ENCODE data around the gene KCNQ2.

Gene KCNQ2

DNA sequence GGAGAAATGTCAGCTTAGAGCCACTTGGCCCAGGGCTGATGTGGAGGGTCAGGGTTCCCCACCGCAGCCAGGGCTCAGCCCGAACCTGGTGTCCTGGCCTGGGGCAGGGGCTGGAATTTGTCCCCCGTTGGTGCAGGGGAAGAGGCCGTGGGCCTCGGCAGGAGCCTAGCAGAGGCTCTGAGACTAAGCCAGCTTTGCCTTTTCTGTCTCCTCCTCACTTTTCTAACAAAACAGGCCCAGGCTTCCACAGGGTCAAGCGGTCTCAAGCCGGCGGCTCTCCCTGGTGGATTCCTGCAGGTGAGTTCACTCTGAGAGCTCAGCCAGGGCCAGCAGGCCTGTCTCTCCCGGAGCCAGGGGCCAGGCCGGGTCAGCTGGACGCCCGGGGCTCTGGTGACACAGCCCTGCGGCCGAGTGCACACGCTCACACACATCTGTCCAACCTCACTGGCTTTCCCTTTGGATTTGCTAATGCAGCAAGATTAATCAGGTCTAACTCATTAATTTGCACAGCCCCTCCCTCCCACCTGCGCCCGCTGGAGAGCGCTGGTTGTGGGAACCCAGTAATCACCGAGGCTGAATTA, 108.4 kb downstream of the KCNQ2 start:
- Mint-ChIP-seq H3K9me3 (no peaks in the 10 kb centered on the region), H3K36me3 (no peaks in the 10 kb centered on the region), H3K27ac (no peak overlapping the region), H3K27me3 (peaks cover 19% of the 10 kb centered on the region), H3K4me1 (peaks cover 9% of the 10 kb centered on the region), H3K4me3 (no peak overlapping the region)
- ATAC-seq (ENCODE audit: low read depth) (no peak), DNase-seq (ENCODE audit: low spot score in 2 of 2) (no peak)

DNA sequence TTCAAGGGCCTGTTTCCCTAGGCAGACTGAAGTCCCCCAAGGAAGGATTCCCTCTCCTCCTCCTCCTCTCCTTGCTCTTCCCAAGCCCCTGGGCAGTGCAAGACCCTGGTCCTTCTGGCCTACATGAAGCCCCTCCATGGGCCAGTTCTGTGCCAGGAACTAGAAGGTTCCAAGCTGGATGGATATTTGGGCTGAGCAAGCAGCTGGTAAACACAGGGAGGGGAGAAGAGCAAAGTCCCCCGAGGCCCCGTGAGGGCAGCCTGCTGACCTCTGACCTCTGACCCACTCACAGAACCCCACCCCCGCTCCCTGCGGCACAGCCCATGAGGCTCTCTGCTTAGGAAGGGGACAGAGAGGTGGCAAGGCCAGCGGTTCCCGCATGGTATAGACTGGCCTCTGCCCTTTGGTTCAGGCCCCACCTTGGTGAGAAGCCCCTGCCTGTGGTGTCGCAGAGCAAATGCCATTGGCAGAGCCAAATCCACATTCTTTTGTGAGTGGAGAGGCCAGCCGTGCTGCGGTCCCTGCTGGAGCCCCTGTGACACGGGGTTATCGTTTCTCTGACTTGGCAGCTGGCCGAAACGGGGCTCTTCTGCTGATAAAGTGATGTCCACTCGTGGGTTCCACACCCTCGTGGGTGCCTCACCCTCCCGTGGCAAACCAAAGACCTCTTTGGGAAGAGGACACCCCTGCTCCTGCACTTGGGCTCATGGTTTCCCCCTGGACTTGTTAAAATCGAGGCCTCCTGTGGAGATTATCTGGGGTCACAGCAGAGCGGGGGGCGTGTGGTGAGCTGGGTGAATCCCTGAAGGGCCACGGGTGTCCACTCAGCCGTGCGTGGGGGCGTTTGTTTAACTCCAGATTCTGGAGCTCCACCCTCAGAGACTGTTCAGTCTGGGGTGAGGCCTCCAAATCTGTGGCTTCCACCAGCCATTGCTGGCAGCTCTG, 109.2 kb downstream of the KCNQ2 start:
- ATAC-seq (ENCODE audit: low read depth) (no peak), DNase-seq (ENCODE audit: low spot score in 2 of 2) (no peak)
- peaks cover 17% of the 10 kb centered on the region for H3K27me3 Mint-ChIP-seq
- H3K4me1 Mint-ChIP-seq = peaks cover 9% of the 10 kb centered on the region
- H3K36me3 Mint-ChIP-seq = no peaks in the 10 kb centered on the region
- no peaks in the 10 kb centered on the region for H3K9me3 Mint-ChIP-seq
- H3K4me3 Mint-ChIP-seq = no peak overlapping the region
- H3K27ac Mint-ChIP-seq = no peak overlapping the region

DNA sequence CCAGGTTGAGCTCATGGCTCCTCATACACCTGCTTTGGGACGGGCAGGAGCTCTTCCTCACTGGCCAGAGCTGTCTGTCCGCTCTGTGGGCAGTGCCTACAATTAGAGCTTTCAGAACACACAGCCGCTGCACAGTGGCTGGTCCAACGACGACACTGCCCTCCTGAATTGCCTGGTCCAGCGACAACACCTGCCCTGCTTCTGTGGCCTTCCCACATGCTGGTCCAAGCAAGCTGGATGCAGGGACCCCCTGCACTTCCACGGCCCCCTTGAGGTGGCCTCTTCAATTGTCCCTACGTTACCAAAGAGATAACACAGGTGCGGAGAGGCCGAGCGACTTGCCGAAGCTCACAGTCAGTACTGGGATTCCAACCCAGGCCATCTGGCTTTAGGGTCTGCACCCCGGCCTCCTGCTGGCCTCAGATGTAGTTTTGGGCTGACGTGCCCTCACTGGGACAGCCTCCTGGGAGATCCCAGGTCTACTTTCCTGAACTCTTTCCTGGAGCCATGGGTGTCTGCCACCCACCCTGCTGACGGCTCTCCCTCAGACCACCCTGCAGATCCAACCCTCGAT, 109.9 kb downstream of the KCNQ2 start:
- peaks cover 17% of the 10 kb centered on the region for H3K27me3 Mint-ChIP-seq
- H3K27ac Mint-ChIP-seq = no peak overlapping the region
- no peak for ATAC-seq (ENCODE audit: low read depth)
- no peak overlapping the region for H3K4me3 Mint-ChIP-seq
- no peaks in the 10 kb centered on the region for H3K36me3 Mint-ChIP-seq
- no peak for DNase-seq (ENCODE audit: low spot score in 2 of 2)
- no peaks in the 10 kb centered on the region for H3K9me3 Mint-ChIP-seq
- H3K4me1 Mint-ChIP-seq = peaks cover 9% of the 10 kb centered on the region

DNA sequence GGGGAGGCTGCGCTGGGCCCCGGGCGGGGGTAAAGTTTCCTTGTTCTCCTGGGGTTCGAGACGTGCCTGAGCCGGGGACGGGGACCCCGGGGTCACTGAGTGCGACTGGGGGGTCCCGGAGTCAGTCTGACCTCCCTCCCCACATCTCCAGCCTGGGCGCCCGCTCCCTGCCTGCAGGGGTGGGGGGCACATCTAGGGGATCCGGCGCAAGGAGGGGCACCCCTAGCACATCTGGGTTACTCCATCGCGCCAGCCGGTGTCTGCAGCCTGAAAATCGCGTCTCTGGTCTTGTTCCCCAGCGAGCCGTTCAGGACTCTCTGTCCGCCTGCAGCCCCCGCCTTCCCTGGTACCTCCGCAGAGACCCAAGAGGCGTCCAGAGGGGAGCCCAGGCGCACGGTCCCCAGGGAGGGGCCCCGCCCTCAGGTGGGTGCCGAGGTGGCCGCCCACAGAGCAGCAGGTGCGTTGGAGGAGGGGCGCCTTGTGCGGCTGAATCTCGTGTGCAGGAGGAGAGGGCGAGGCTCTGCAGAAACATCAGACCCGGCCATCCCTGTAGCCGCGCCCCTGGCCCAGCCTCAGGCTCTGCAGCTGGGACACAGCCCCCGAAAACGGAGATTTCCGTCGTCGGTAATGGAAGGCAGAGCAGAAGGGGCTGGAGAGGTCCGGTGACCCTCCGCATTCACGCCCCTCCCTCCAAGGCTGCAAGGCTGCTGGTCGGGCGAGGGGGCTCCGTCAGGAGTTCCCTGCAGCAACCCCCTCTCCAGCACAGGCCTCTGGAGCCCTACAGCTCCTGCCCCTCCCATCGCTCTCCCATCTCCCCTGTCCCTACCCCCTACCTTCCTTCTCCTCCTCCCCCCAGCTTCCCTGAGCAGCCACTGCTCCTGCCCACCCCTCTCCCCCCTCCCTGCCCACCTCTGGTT, 110.7 kb downstream of the KCNQ2 start:
- H3K36me3 Mint-ChIP-seq = no peaks in the 10 kb centered on the region
- peaks cover 9% of the 10 kb centered on the region for H3K4me1 Mint-ChIP-seq
- H3K9me3 Mint-ChIP-seq = no peaks in the 10 kb centered on the region
- no peak for ATAC-seq (ENCODE audit: low read depth)
- DNase-seq (ENCODE audit: low spot score in 2 of 2) = no peak
- H3K27ac Mint-ChIP-seq = no peak overlapping the region
- H3K4me3 Mint-ChIP-seq = no peak overlapping the region
- peaks cover 19% of the 10 kb centered on the region for H3K27me3 Mint-ChIP-seq

- peaks cover 9% of the 10 kb centered on the region for H3K4me1 Mint-ChIP-seq
- H3K27ac Mint-ChIP-seq = no peak within 1 kb of the TSS
- DNase-seq (ENCODE audit: low spot score in 2 of 2) = no peak
- no peak for ATAC-seq (ENCODE audit: low read depth)
- peaks cover 16% of the 10 kb centered on the region for H3K27me3 Mint-ChIP-seq
- no peak within 1 kb of the TSS for H3K4me3 Mint-ChIP-seq
- H3K9me3 Mint-ChIP-seq = no peaks in the 10 kb centered on the region
- no peaks in the 10 kb centered on the region for H3K36me3 Mint-ChIP-seq
Observed at GRCh38 chr20:63360850-63361518, 111.5 kb downstream of the KCNQ2 start, which contains the start of gene CHRNA4. Gene CHRNA4, minus strand, starts transcription at chr20:63361349. Its CDS starts 184 bp downstream, at chr20:63361165.

DNA sequence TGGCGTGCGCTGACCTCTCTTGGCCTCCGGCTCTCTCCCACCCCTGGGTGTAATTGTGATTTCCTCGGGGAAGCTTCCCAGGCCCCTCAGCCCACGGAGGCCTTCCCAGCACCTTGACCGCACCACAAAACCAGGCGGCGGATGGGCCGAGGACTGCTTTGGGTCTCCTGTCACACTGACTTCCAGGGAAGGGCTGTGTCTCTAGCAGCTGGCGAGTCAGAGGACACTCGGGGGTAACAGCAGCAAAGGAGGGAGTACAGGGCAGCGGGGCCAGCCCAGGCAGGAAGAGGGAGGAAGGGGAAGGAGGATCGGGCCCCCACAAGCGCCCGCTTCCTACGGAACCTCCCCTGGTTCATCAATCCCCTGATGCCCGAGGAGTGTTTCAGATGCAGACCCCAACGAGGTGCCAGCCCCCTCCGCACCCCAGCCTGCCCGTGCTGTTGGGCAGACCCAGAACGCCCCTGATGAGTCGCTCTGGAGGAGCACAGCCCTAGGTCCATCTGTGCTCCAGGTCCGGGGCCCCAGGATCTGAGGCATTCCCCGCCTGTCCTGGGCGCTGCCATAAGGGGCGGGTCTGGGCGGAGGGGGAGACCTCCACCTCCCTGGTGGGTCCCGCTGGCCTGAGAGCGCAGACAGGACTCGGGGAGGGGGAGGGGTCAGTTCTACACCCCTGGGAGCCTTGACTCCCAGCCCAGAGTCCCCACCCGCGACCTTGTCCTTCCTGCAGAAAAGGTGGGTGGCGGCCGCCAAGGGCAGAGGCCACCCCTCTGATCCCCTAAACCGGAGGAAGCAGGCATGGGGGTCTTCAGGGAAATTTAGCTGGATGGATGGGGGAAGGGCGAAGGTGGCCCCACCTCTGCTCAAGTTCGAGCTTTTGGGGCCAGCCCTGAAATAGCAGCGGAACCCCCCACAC, 112.3 kb downstream of the KCNQ2 start:
- H3K27ac Mint-ChIP-seq = no peak overlapping the region
- DNase-seq (ENCODE audit: low spot score in 2 of 2) (no peak), ATAC-seq (ENCODE audit: low read depth) (no peak)
- peaks cover 16% of the 10 kb centered on the region for H3K27me3 Mint-ChIP-seq
- H3K4me1 Mint-ChIP-seq = peaks cover 9% of the 10 kb centered on the region
- no peaks in the 10 kb centered on the region for H3K36me3 Mint-ChIP-seq
- H3K9me3 Mint-ChIP-seq = no peaks in the 10 kb centered on the region
- H3K4me3 Mint-ChIP-seq = no peak overlapping the region

DNA sequence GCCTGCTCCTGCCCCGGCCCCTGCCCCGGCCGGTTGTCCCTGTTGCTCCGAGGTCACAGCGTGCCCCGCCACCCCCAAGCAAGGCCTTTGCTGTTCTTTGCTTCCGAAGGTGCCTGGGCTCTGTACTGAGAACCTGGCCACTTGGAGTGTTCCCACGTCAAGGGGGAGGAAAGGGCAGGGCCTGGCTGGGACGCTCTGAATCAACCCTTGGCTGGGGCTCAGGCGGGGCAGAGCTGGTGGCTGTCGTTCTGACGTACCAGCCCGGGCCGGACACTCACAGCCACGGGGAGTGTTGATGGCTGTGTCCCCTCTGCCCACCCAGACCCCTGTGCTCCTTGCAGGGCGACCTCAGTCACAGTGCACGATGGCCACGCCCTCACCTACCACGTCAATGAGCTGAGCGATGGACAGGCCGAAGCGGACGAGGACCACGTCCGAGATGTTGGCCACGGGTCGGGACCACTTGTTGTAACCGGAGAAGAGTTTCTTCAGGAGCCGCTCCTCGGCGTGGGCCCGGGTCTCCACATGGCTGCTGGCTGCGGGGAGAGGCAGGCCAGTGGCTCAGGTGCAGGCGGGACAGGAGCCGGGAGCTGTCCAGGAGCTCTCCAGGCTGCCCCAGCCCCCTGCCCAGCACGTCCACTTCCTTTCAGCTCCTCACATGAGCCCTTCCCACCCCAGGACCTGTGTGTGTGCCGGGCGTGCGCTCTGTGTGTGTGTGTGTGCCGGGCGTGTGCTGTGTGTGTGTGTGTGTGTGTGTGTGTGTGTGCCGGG, 113.1 kb downstream of the KCNQ2 start:
- H3K27ac Mint-ChIP-seq = no peak overlapping the region
- peaks cover 16% of the 10 kb centered on the region for H3K27me3 Mint-ChIP-seq
- DNase-seq (ENCODE audit: low spot score in 2 of 2) = no peak
- H3K4me1 Mint-ChIP-seq = peaks cover 9% of the 10 kb centered on the region
- no peak for ATAC-seq (ENCODE audit: low read depth)
- no peaks in the 10 kb centered on the region for H3K36me3 Mint-ChIP-seq
- H3K4me3 Mint-ChIP-seq = no peak overlapping the region
- H3K9me3 Mint-ChIP-seq = no peaks in the 10 kb centered on the region

DNA sequence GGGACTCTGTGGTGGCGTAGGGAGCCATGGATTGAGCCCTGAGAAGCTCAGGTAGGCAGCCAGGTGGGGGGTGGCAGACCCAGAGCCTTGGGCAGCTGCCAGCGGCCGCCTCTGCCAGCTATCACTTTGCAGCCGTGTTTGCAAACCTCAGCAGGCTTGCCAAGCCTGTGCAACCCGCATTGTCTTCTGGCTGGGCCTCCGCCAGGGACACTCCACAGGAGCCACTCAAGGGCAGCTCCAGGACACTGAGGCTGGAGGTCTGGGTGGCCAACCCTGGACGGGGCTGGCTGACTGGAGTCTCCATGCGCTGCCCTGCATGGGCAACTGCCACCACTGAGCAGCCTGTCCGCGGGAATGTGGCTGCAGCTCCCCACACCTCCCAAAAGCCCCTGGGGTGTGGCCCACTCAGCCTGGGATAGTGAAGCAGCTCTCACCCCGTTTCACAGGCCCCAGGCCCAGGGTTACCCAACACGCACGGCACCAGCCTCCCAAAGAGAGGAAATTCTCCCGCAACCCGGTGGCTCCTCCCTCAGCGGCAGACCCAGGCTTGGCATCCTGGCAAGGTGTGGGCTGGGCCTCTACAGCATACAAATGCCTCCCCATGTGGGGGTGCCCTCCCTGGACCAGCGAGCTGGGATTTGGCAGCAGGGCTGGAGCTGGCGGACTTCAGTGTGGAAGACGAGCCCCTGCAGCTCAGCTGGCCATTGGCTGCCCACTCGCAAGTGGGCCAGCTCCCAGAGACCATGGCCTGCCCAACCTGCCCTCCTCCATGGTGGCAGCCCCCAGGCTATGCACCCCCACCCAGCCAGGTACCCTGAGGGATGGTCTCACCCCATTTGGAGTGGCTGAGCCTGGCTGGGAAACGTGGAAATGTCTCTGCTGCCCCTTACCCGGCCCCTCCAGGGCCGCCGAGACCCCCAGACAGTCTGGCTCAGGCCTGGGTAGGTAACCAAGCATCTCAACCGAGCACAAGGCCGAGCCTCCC, 114.2 kb downstream of the KCNQ2 start:
- H3K4me3 Mint-ChIP-seq = no peak overlapping the region

DNA sequence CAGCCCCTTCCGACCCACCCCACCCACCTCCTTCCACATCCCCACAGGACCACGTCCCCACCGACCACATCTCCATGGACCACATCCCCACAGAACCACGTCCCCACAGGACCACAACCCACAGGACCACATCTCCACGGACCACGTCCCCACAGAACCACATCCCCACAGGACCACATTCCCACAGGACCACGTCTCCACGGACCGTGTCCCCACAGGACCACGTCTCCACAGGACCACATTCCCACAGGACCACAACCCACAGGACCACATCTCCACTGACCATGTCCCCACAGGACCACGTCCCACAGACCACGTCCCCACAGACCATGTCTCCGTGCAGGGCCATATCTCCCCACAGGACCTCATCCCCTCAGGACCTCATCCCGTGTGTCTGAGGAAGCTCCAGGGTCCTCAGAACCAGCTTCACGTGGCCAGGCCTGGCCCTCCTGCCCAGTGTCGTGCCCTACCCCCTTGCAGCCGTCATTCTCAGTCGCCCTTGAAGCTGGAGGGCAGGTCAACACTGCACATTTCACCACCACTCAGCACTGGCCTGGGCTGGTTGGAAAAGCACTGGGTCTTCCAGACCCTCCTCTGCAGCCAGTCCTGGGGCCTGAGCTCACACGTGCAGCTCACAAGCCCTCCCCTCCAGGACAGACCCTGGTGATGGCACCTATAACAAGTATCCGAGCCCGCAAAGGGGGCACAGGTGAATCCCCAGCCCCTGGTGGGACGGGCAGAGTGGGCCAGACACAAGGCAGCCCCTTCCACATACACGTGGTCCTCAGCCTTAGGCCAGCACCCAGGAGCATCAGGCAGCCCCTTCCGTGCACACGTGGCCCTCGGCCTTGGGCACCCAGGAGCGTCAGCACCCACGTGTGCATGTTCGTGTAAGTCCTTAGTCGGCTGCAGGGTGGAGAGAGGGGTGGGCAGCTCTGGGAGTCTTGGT, 115.2 kb downstream of the KCNQ2 start:
- no peak overlapping the region for H3K4me3 Mint-ChIP-seq
- H3K27ac Mint-ChIP-seq = no peak overlapping the region
- no peaks in the 10 kb centered on the region for H3K9me3 Mint-ChIP-seq
- peaks cover 8% of the 10 kb centered on the region for H3K27me3 Mint-ChIP-seq
- ATAC-seq (ENCODE audit: low read depth) (no peak), DNase-seq (ENCODE audit: low spot score in 2 of 2) (no peak)
- peaks cover 2% of the 10 kb centered on the region for H3K4me1 Mint-ChIP-seq
- no peaks in the 10 kb centered on the region for H3K36me3 Mint-ChIP-seq

More for the DNA sequence above, 114.2 kb downstream of the KCNQ2 start:
- Mint-ChIP-seq H3K9me3 (no peaks in the 10 kb centered on the region), H3K36me3 (no peaks in the 10 kb centered on the region), H3K4me1 (peaks cover 9% of the 10 kb centered on the region), H3K27ac (no peak overlapping the region), H3K27me3 (peaks cover 16% of the 10 kb centered on the region)
- ATAC-seq (ENCODE audit: low read depth) = no peak
- DNase-seq (ENCODE audit: low spot score in 2 of 2) = no peak

DNA sequence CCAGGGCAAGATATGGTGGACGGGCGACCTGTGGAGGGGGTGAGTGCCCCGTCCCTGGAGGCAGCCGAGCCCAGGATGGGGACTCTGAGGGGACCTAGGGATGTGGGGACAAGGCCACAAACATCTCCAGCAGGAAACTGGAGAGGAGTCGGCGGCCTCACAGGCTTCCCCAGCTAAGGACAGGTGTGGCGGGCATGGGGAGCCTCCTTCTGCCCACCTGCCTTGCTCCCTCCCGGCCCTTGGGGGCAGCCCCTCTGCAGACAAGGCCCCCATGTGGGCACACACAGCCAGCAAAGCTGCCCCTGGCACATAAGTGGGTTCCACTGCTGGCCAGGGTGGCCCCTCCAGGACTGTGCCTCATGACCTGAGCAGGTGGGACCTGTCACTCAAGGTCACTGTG, 115.9 kb downstream of the KCNQ2 start:
- no peak for DNase-seq (ENCODE audit: low spot score in 2 of 2)
- no peak for ATAC-seq (ENCODE audit: low read depth)
- H3K27ac Mint-ChIP-seq = no peak overlapping the region
- H3K27me3 Mint-ChIP-seq = peaks cover 8% of the 10 kb centered on the region
- H3K4me3 Mint-ChIP-seq = no peak overlapping the region
- H3K9me3 Mint-ChIP-seq = no peaks in the 10 kb centered on the region
- no peaks in the 10 kb centered on the region for H3K36me3 Mint-ChIP-seq
- H3K4me1 Mint-ChIP-seq = no peaks in the 10 kb centered on the region
